Spinal cord (tissue), 10 donors: ENCODE data around the gene SHISAL1. TPM values are rescaled to one million over a fixed set of nuclear protein-coding genes. Genes with fewer than 3 reads are reported as not detected.

Experiments used
- DNase-seq, 6 donors: peaks; one replicate each; pipeline versions ENCODE4 v3.0.0 to v3.0.0-alpha.2; 2013 to 2015; ENCODE audit warnings: low spot score in 6 of 6, low read depth in 4 of 6
- H3K27ac ChIP-seq: one replicate; pipeline ENCODE4 v1.5.1; 2013; ENCODE audit warnings: low read depth, low read length, control low read depth
- H3K27me3 ChIP-seq: one replicate; pipeline ENCODE4 v1.6.1; 2013; ENCODE audit warnings: low read length; ENCODE audit not compliant: control insufficient read depth, insufficient read depth
- H3K36me3 ChIP-seq: one replicate; pipeline ENCODE4 v1.6.1; 2013; ENCODE audit warnings: low read length; ENCODE audit not compliant: control insufficient read depth, insufficient read depth
- H3K4me1 ChIP-seq: one replicate; pipeline ENCODE4 v1.6.1; 2013; ENCODE audit warnings: low read length; ENCODE audit not compliant: control insufficient read depth, insufficient read depth
- H3K4me3 ChIP-seq: one replicate; pipeline ENCODE4 v1.5.1; 2013; ENCODE audit warnings: low read depth, low read length, control low read depth
- H3K9me3 ChIP-seq: one replicate; pipeline ENCODE4 v1.6.1; 2013; ENCODE audit warnings: low read length; ENCODE audit not compliant: control insufficient read depth, insufficient read depth
- WGBS: methylation state at CpG from one replicate; pipeline ENCODE4 v1.1.5; 2013; ENCODE audit warnings: missing lambda C conversion rate; ENCODE audit not compliant: insufficient coverage; 5-methylcytosine and 5-hydroxymethylcytosine counted together
- polyA plus RNA-seq, 2 donors: library from polyadenylated mRNA; unstranded; fragments of 120-200 nt; gene quantifications; one replicate each; pipeline ENCODE4 v1.2.1, GENCODE V29; 2013; ENCODE audit not compliant: insufficient read length in 2 of 2
- total RNA-seq, 2 donors: library from RNA; depleted of rRNA in 1 of 2; stranded (reverse); fragments of 120-200 nt in 1 of 2; fragments of >200 nt in 1 of 2; gene quantifications; one replicate each; pipeline versions ENCODE4 v1.2.3 to v1.2.4, GENCODE V29; 2013 to 2014
- donor health status: healthy.

SHISAL1 gene
- total and polyA plus RNA-seq, 4 donors: 8.2 to 17.0 (median 13.7) TPM

- H3K4me1 ChIP-seq: peaks cover 17% of the 10 kb centered on the region
- H3K27ac ChIP-seq: no peak overlapping the region
- WGBS: 67% methylated on average over 17 of the region's 17 CpGs
- no peak overlapping the region for H3K4me3 ChIP-seq
- H3K36me3 ChIP-seq: peaks cover 7% of the 10 kb centered on the region
- H3K9me3 ChIP-seq: no peaks in the 10 kb centered on the region
- no peaks in the 10 kb centered on the region for H3K27me3 ChIP-seq
- peak in 1 of 6 donors; percentile 52 for DNase-seq
These were observed 5.3 kb upstream of the SHISAL1 start for GRCh38 chr22:44317886-44318637.

- no peaks in the 10 kb centered on the region for H3K27me3 ChIP-seq
- no peak overlapping the region for H3K27ac ChIP-seq
- H3K4me3 ChIP-seq: no peak overlapping the region
- DNase-seq: no peak
- H3K4me1 ChIP-seq: peaks cover 17% of the 10 kb centered on the region
- H3K36me3 ChIP-seq: peaks cover 14% of the 10 kb centered on the region
- no peaks in the 10 kb centered on the region for H3K9me3 ChIP-seq
- 36% methylated on average over 11 of the region's 18 CpGs for WGBS
These were observed 4.3 kb upstream of the SHISAL1 start for GRCh38 chr22:44317123-44317444.

- H3K36me3 ChIP-seq: peaks cover 14% of the 10 kb centered on the region
These were observed 3.8 kb upstream of the SHISAL1 start for GRCh38 chr22:44316393-44317122.

GRCh38 chr22:44314425-44315067 lies 1.8 kb upstream of the SHISAL1 start:
- Histone ChIP-seq H3K9me3 (no peaks in the 10 kb centered on the region), H3K36me3 (peaks cover 9% of the 10 kb centered on the region), H3K4me3 (no peak overlapping the region), H3K4me1 (peaks cover 22% of the 10 kb centered on the region), H3K27ac (no peak overlapping the region), H3K27me3 (no peaks in the 10 kb centered on the region)
- DNase-seq: no peak
- 65% methylated on average over 8 of the region's 17 CpGs for WGBS

More at GRCh38 chr22:44316393-44317122, 3.8 kb upstream of the SHISAL1 start:
- peak in 2 of 6 donors; percentile 85 to 88 for DNase-seq
- no peak overlapping the region for H3K4me3 ChIP-seq
- WGBS: 54% methylated on average over 11 of the region's 13 CpGs
- no peak overlapping the region for H3K27ac ChIP-seq
- no peaks in the 10 kb centered on the region for H3K27me3 ChIP-seq
- H3K9me3 ChIP-seq: no peaks in the 10 kb centered on the region
- H3K4me1 ChIP-seq: peaks cover 20% of the 10 kb centered on the region

GRCh38 chr22:44313385-44314006 lies 745 bp upstream of the SHISAL1 start:
- peaks cover 22% of the 10 kb centered on the region for H3K4me1 ChIP-seq
- DNase-seq: no peak
- H3K9me3 ChIP-seq: no peaks in the 10 kb centered on the region
- no peak overlapping the region for H3K27ac ChIP-seq
- H3K36me3 ChIP-seq: peaks cover 6% of the 10 kb centered on the region
- H3K27me3 ChIP-seq: no peaks in the 10 kb centered on the region
- WGBS: 74% methylated on average over 13 of the region's 16 CpGs
- no peak overlapping the region for H3K4me3 ChIP-seq

- no peak overlapping the region for H3K4me3 ChIP-seq
- H3K4me1 ChIP-seq: peaks cover 13% of the 10 kb centered on the region
- H3K9me3 ChIP-seq: no peaks in the 10 kb centered on the region
- no peaks in the 10 kb centered on the region for H3K27me3 ChIP-seq
- peaks cover 12% of the 10 kb centered on the region for H3K36me3 ChIP-seq
- WGBS: no CpG with 5 or more reads among the region's 3 CpGs
- H3K27ac ChIP-seq: no peak overlapping the region
- no peak for DNase-seq
These were observed 938 bp downstream of the SHISAL1 start for GRCh38 chr22:44311855-44312170.

- Histone ChIP-seq H3K4me1 (peaks cover 9% of the 10 kb centered on the region), H3K27me3 (no peaks in the 10 kb centered on the region), H3K4me3 (no peak overlapping the region), H3K36me3 (peaks cover 14% of the 10 kb centered on the region), H3K27ac (no peak overlapping the region), H3K9me3 (no peaks in the 10 kb centered on the region)
- no peak for DNase-seq
- WGBS: 83% methylated on average over 9 of the region's 10 CpGs
These were observed 1.5 kb downstream of the SHISAL1 start for GRCh38 chr22:44311104-44311854.

- WGBS: 84% methylated on average over 7 of the region's 9 CpGs
- H3K4me1 ChIP-seq: peaks cover 9% of the 10 kb centered on the region
- H3K4me3 ChIP-seq: no peak overlapping the region
- no peak overlapping the region for H3K27ac ChIP-seq
- no peaks in the 10 kb centered on the region for H3K9me3 ChIP-seq
- DNase-seq: no peak
- H3K27me3 ChIP-seq: no peaks in the 10 kb centered on the region
- H3K36me3 ChIP-seq: peaks cover 14% of the 10 kb centered on the region
These were observed 3.1 kb downstream of the SHISAL1 start for GRCh38 chr22:44309647-44310046.

GRCh38 chr22:44309137-44309536 lies 3.6 kb downstream of the SHISAL1 start:
- H3K36me3 ChIP-seq: peaks cover 17% of the 10 kb centered on the region
- H3K27ac ChIP-seq: no peak overlapping the region
- no peak overlapping the region for H3K4me3 ChIP-seq
- H3K9me3 ChIP-seq: no peaks in the 10 kb centered on the region
- WGBS: 67% methylated on average over 15 of the region's 16 CpGs
- H3K27me3 ChIP-seq: no peaks in the 10 kb centered on the region
- peaks cover 13% of the 10 kb centered on the region for H3K4me1 ChIP-seq
- peak in 1 of 6 donors; percentile 22 for DNase-seq
